ENCODE results near the gene SPAM1.

GRCh38 chr7:123977081-123977480 is 52.0 kb downstream of the SPAM1 start:
- TF ChIP-seq, protein P1, sequence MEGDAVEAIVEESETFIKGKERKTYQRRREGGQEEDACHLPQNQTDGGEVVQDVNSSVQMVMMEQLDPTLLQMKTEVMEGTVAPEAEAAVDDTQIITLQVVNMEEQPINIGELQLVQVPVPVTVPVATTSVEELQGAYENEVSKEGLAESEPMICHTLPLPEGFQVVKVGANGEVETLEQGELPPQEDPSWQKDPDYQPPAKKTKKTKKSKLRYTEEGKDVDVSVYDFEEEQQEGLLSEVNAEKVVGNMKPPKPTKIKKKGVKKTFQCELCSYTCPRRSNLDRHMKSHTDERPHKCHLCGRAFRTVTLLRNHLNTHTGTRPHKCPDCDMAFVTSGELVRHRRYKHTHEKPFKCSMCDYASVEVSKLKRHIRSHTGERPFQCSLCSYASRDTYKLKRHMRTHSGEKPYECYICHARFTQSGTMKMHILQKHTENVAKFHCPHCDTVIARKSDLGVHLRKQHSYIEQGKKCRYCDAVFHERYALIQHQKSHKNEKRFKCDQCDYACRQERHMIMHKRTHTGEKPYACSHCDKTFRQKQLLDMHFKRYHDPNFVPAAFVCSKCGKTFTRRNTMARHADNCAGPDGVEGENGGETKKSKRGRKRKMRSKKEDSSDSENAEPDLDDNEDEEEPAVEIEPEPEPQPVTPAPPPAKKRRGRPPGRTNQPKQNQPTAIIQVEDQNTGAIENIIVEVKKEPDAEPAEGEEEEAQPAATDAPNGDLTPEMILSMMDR (IDR thresholded peaks at IDR 0.05) = no peak
- no peak for TF ChIP-seq EP300 (IDR thresholded peaks at IDR 0.05)
